Fibroblast of lung (primary cell): ENCODE results near the gene ZNF700.

ENCODE experiments used
- EZH2 ChIP-seq: IDR thresholded peaks from 2 replicates; pipeline ENCODE4 v1.5.1; 2012; ENCODE audit warnings: low read length, control low read depth, mild to moderate bottlenecking; ENCODE audit errors: missing control alignments
- TF ChIP-seq, protein P1 (sequence below), 2 donors: IDR thresholded peaks in 1 of 2; conservative IDR thresholded peaks in 1 of 2; 1 replicate in 1 of 2; 2 replicates in 1 of 2; pipeline ENCODE4 v1.5.1; 2011 to 2012; ENCODE audit warnings: low read length in 2 of 2, control low read depth in 1 of 2, inconsistent platforms in 1 of 2, low read depth in 1 of 2, mild to moderate bottlenecking in 1 of 2

- TF ChIP-seq EZH2 = no peak
- TF ChIP-seq, protein P1, sequence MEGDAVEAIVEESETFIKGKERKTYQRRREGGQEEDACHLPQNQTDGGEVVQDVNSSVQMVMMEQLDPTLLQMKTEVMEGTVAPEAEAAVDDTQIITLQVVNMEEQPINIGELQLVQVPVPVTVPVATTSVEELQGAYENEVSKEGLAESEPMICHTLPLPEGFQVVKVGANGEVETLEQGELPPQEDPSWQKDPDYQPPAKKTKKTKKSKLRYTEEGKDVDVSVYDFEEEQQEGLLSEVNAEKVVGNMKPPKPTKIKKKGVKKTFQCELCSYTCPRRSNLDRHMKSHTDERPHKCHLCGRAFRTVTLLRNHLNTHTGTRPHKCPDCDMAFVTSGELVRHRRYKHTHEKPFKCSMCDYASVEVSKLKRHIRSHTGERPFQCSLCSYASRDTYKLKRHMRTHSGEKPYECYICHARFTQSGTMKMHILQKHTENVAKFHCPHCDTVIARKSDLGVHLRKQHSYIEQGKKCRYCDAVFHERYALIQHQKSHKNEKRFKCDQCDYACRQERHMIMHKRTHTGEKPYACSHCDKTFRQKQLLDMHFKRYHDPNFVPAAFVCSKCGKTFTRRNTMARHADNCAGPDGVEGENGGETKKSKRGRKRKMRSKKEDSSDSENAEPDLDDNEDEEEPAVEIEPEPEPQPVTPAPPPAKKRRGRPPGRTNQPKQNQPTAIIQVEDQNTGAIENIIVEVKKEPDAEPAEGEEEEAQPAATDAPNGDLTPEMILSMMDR (conservative IDR thresholded peaks at IDR 0.05 in 1 of 2, IDR thresholded peaks at IDR 0.05 in 1 of 2; ENCODE audit: low read depth in 1 of 2, low read length in 2 of 2) = no peak
Measured at GRCh38 chr19:11950312-11950711, 25.4 kb downstream of the ZNF700 start.
